ENCODE measurements around the gene PFKL.

Gene PFKL

DNA sequence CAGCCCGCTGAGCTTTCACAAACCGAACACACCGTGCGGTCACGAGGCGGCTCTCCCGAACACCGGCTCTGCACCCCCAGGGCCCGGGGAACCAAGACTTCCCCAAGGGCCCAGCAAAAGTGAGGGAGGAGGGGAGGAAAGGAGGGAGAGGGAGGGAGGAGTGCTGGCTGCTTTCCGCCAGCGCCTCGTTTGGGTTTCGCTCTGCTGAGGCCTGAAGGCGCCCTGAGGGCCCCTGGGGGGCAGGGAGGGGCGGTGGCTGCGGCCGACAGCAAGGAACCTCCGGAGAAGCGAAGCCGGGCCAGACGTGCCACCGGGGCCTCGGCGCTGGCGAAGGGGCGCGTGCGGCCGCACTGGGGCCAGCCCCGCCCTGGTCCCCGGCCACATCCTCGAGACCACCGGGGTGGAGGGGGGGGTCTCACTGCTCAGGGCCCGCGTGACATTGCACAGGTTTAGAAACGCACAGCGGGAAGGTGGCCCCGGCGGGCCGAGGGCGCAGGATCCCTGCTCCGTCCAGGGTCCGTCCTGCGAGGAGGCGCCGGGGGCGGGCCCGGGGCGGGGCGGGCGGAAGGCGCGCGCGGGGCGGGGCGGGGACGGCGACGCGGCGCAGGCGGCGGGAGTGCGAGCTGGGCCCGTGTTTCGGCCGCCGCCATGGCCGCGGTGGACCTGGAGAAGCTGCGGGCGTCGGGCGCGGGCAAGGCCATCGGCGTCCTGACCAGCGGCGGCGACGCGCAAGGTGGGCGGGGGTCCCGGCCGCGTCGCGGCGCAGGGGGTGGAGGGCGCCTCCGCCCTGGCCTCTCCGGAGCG is at the start of gene PFKL:
PFKL (plus strand) TSS at position 596 of the 804 bp plus-strand sequence; CDS start at position 649, 53 bp downstream.
- peak in 1 of 2 experiments; percentile 47 for DNase-seq

DNA sequence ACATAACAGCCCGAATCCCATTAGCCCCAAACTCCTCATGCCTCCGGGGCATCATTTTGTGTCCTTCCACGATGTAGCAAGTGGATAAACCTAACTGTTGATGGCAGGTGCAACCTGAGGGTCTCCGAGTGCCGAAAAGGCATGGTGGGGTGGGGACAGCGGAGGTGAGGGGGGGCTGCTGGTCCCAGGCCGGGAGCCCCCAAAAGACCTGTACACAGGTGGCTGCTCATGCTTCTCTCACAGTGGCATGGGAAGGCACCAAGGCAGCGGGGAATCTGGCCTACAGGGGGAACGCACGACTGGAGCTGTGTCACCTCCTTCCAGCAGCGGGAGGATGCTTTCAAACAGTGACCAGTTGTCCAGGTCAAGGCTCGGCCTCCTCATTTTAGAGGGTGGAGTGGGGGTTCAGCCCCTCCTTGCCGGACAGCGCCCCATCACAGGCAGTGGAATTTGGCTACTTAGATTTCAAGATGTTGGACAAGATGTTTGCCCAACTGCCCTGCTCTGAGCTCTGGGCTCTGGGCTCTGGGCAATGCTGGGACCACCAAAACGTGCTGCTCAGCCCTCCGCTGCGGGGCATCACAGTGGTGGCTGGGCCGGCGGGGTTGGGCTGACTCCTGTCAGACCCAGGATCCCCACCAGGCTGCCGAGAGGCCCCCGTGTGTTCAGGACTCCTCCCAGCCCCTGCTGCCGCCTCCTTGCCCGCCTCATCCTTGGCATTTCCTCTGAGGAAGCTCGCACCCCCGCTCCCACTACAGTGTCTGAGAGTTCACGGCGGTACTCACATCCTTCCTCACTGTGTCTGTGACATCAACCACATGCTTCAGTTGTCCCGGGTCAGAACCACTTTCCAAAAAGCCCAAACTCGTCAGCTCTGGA is 45.8 kb upstream of the PFKL start:
- DNase-seq: no peak

DNA sequence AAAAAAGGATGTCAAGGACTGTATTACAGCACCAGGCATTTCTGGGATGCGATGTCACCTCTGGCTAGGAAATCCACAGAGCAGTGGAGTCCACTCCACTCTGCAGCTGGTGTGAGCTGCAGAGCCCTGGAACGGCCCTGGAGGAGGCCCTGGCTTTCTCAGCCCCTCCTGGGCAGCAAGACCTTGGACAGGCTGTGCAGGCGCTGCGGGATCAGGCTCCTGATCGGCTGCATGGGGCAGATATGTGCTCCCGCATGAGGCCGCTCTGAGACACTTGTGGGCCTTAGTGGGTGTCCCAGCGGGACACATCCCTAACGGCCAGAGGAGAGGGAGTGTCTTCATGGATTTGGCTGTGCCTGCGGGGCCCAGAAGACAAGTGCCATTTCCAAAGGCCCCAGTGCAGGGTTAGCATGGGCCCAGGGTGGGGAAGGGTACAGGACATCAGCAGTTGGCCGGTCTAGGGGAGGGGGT is 44.3 kb upstream of the PFKL start:
- no peak for DNase-seq

DNA sequence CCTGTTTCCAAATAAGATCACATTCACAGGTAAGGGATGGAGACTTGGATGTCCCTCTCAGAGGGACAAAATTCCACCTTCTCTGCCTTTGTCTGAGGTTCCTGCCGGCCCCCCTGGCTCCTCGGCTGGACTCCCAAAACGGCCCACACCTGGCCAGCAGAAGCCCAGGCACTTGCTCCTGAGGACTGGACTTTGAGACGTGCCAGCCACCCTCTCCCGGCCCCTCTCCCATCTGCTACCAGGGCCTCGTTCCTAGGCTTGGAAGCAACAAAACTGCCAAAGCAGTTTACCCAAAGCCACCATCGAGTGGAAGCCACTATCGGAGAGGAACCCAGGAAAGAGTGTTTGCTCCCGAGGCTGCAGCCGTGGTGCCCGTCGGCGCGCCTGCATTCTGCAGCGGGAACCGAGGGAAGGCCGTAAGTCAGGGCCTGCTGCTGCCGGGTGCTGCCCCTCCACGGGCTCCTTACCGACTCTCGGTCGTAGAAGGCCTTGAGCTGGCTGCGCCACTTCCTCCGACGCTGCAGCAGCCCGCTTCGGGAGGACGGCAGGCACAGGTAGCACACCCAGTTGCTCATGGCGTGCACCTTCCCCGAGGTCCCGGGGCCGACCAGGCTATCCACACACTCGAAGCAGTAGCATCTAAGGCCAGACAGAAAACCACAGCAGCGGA is 41.7 kb upstream of the PFKL start:
- no peak for DNase-seq

DNA sequence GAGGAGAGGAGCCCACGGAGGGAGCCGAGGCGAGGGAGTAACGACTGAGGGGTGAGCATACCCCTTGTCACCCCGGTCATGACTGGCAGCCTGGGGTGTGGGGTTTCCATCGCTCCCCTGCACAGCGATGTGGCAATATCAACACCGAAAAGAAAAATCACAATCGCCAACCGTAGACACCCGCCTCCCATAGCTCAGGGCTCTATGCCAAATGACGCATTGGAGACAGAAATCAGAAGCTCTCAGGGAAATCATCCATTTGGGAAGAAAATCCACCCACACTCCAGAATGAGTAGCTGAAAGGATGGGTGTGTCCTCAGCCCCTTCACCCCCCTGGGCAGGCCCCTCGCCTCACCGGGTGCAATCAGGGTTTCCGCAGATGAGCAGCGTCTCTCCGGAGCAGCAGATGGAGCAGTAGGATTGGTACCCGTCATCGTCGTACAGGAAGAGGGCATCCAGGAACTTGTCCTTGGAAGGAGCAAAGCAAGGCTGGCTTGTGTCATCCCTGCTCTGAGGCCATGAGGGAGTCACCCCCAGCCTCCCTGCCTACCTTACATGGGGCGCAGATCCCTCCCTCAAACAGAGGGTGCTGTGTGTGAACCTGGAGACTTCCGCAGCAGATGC is 40.7 kb upstream of the PFKL start:
- DNase-seq: no peak

DNA sequence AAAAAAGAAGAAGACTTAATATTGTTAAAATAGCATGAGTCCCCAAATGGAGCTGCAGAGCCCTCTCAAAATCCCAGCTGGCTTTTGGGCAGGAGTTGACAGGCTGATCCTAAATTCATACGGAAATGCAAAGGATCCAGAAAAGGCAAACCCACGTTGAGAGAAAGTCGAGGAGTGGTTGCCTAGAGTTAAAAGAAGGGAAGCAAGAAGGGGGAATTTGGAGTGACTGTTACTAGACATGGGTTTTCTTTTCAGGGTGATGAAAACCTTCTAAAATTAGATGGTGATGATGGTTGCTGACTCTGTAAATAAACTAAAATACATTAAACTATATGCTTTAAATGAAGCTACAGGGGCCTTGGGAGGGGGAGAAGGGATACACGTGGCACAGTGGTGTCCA is 39.8 kb upstream of the PFKL start:
- DNase-seq: no peak

DNA sequence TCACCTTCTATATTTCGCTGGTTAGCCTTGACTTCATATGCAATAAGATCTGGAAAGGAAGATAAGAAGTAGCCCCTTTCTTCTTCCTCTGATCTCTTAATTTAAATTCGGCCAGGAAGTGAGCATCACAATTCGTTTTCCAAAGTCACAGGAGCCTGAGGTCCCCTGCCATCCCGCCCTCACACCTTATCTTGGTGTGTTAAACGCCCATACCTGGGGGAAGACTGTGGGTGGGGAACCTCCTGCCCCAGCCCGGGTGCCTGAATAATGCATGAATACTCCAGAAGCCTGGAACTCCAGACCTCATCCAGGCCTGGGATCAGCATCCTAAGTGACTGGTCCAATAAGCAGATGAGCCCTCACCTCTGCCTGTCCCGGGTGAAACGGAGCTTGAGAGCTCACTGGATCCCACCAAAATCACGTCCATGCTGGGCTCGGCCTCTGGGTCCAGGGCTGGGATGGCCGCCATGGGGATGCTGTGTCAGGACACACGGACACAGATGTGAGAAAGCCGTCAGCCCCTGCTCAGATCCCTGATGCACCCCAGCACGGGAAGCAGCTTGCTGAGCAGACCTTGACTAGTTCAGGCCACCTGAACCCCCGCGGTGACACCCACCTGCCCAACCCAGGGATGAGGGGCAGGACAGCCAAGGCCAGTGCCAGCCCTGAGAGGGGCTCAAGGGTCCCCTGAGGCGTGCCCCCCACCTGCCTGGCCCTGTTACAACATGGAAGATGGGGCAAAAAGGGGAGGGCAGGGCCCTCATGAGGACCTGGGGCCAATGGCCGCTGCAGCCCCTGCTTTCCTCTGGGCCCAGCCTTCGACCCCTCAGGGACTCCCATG is 38.8 kb upstream of the PFKL start:
- no peak for DNase-seq

DNA sequence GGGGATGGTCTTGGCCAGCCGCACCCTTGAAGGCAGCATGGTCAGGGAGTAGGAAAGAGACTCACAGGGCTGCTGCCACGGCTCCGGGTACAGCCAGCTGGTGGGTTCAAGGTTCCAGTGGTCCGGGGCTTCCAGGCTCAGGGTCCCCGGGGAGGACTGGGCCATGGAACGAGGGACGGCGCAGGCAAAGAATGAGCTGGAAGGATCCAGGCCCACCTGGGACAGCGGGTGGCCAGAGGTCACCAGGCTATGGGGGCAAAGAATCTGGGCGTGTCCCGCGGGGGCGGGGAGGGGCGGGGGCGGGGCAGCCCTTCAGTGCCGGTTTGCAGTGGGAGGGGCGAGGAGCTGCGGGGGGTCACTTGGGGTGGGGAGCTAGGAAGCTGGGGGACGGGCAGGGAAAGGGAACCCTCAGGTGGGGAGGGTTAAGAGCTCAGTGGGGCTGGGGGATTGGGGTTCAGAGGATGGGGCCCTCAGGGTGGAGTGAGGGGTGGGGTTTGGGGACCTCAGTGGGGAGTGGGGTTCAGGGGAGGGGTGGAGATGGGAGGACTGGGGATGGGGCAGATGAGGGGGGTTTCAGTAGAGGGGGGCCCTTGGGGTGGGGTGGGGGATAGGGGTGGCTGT is 38.1 kb upstream of the PFKL start, which contains the start of gene DNMT3L:
DNMT3L (minus strand) TSS at position 223 of the 621 bp plus-strand sequence. CDS start 638 bp downstream, outside the sequence.
- DNase-seq: no peak

DNA sequence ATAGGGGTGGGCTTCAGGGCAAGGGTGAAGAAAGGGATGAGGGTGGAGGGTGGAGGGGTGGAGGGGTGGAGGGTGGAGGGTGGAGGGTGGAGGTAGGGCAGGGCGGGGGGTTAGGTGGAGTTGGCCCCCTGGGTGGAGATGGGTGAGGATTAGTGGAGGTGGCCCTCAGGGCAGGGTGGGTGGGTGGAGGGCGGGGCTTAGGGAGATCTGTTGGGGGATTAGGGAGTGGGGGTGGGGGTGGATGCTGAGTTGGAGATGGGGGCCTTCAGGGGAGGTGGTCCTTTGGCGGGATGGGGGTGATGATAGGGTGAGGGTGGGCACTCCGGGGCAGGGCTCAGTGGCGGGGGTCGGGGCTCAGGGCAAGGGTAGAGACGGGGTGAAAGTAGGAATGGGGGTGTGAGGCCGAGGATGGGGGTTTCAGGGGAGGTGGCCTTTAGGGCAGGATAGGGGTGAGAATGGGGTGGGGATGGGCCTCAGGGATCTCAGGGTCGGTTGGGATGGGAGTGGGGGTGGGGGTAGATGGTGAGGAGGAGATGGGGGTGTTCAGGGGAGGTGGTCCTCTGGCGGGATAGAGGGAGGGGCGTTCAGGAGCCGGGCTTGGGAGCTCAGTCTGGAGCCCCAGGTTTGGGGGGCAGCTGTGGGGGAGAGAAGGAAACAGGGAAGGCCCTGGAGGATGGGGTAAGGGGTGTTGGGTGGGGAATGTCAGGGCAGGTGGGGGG is 37.4 kb upstream of the PFKL start:
- DNase-seq: no peak

DNA sequence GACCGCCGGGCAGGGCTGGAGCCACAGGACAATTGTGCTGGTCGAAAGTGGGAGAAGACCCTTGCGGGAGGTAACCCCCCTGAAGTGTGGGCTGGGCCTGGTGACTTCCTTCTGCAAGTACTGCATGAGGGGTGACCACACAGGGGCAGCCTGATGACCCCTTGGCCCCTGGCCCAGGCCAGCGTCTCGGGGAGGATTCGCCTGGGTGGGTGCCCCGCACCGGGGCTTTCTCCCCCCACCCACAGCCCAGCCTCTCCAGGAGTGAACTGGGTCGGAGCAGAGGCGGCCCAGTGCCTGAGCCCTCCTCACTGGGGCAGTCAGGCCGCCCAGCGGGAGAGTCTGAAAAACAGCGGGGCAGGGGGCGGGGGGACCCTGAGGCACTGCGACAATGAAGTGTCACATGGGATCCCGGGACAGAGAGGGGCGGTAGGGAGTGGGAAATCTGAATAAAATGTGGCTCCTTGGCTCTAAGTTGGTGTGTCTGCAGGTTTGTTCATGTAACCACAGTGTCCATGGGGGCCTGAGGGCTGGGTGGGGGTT is 36.6 kb upstream of the PFKL start:
- no peak for DNase-seq

DNA sequence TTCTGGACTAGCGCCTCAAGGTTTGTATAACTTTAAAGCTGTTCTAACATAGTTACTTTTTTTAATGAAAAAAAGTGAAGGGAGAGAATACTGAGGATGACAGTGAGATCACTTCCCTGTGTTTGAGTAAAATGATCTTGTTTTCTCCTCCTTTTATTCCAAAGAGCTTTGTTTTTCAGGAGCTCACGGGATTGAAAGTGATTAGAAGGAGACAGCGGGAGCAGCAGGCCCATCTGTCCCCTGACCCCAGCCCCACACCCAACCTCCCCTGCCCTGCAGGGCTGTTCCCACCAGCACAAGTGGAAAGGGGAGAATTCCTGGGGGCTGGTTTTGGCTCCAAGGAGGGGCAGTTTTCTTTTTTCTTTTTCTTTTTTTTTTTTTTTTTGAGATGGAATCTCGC is 36.1 kb upstream of the PFKL start:
- DNase-seq: no peak

DNA sequence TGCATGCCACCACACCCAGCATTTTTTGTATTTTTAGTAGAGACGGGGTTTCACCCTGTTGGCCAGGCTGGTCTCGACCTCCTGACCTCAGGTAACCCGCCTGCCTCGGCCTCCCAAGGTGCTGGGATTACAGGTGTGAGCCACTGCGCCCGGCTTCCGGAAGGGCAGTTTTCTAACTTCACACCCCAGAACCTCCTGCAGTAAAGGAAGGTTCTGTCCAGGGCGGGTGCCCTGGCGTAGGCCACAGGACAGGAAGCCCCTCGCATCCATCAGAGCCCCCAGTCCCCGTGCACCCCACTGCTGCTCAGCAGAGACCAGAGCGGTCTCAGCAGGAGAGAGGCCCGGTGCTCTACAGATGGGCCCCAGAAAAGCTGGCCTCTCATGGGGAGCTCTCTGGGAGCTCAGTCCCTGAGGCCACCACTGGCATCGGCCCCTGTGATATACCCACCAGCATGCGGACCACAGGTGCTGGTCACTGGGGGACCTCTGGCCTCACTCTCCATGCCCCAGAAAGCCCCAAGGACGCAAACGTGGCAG is 34.1 kb upstream of the PFKL start:
- no peak for DNase-seq

DNA sequence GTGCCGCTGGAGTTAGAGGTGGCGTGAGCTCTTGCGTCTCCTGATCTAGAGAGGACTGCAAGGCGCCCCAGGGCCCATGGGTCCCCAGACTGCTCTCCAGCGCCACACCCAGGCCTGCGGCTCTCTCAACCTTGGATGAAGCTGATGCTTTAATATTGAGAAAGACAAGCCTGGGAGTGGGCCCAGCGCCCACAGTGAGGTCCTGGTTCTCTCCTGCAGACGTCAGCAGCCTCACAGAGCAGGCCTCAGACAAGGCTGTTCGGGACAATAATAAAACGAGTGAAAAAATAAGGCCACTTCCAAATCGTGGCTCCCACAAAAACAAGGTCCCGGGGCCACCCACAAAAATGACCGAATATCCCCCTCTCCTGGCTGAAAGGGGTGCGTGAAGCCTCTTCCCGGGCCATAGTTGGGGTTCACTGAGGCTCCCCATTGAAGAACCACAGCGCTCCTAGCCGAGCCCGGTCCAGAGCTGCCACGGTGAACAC is 32.2 kb upstream of the PFKL start:
- DNase-seq: no peak

DNA sequence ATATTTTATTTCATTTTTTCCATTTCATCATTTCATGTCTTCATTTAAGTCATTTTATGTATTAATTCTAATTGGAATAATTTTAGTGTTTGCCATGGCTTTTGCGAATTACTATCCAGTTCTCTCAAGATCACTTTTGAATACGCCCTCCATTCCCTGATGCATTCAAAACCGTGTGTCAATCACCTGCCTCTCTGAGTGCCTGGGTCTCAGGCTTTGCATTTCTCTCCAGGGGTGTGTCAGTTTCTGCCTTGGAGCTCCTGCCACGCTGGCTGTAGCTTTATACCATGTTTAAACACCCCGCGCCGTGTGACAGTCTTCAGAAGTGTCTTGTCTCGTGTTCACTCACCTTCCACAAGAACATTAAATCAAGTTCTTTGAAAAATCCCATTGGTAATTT is 30.8 kb upstream of the PFKL start:
- DNase-seq: no peak

DNA sequence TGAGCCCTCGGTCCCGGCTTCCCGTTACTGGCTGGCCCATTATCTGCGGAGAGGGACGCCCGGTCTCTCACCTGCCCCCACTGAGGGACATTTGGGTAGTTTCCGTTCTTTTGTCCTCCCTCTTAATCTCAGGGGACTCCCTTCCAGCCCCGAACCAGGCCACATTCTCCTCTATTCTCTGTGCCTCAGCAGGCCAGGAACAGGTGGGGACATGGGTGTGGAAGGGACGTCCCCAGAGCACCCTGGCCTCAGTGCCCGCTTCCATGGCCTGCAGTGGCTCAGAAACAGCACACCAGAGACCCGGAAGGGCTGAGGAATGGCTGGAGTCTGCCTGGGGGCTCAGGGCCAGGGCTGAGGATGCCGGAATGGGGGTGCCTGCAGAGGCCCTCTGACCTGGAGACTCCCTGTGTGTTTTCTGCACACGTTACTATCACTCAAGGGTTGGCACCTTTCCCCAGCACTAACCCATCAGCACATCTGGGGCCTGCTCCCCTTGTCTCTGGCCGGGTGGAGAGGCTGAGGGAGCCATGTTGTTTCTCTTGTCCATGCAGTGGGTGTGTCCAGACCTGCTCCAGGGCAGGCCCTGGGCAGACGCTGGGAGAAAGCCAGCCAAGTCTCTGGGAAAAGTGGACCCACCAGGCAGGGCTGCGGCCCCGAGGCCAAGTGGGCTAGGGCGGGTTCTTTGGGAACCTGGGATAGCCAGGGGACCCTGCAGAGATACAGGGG is 28.1 kb upstream of the PFKL start:
- no peak for DNase-seq

DNA sequence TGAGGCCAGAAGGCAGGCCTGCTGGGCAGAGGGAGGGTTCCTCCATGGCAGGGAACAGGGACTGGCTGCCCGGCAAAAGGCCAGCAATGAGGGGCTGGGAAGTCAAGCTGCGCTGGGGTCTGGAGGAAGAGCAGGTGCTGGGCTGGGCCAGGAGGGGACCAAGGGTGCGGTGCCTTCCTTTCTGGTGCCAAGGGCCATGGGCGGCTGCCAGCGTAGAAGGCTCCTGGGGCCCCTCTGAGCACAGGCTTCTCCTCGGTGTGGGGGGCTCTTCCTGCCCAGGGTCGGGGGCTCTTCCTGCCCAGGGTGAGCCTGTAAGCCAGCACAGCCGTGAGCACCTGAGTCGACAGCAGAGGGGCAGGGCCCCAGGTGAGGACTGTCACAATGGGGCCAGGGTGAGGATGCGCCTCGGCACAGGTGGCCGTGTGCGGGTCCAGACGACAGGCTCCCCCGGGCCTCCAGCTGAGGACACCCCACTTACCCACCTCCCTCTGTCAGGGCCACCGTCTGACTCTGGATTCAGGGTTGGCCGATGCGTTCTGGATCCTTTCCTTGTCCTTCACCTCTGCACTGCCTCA is 27.5 kb upstream of the PFKL start:
- no peak for DNase-seq

DNA sequence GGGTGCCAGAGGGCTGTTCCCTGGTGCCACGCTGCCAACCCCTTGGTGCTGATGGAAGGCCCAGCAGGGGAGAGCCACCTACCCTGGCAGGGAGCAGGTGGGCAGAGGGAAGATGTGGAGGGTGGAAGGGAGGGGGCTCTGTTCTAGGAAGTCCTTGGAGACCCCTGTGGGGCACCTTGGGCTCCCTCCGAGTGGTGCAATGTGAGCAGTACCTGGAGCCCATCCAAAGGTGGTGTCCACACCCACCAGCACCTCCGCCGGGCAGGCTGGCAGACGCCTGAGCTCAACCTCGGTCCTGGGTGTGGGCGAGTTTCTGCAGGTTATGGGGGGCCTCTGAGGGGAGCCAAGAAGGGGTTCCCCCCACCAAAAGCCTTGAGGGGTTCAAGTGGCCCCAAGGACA is 26.8 kb upstream of the PFKL start:
- DNase-seq: no peak

DNA sequence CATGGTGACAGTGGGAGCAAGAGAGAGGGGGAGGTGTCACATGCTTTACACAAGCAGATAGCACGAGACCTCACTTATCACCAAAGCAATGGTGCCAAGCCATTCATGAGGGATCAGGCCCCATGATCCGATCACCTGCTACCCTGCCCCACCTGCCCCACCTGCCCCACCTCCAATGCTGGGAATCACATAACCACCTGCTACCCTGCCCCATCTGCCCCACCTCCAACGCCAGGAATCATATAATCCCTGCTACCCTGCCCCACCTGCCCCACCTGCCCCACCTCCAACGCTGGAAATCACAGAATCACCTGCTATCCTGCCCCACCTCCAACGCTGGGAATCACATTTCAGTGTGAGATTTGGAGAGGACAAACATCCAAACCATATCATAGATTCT is 24.8 kb upstream of the PFKL start:
- peak in 1 of 2 experiments; percentile 23 for DNase-seq

Measured in SHP77 (cell line).